Karpas-422 (cell line): Measurements from ENCODE around the gene TBL1X. TPM values are rescaled to one million over a fixed set of nuclear protein-coding genes. Genes with fewer than 3 reads are reported as not detected.

Experiments used
- DNase-seq: peaks from one replicate; pipeline ENCODE4 v3.0.0-alpha.2; 2015
- H2AFZ ChIP-seq: fragments of 200-600 bp; sonication (generic); 2 replicates; pipeline ENCODE4 v1.6.1; 2014; ENCODE audit warnings: antibody characterized with exemption, low read length, mixed read lengths
- H3K27ac ChIP-seq: fragments of 200-600 bp; sonication (generic); 2 replicates; pipeline ENCODE4 v1.5.1; 2014; ENCODE audit warnings: mild to moderate bottlenecking, low read length, moderate library complexity
- H3K27me3 ChIP-seq: fragments of 200-600 bp; sonication (generic); 2 replicates; pipeline ENCODE4 v1.6.1; 2014; ENCODE audit warnings: low read length, mixed read lengths
- H3K36me3 ChIP-seq: fragments of 200-600 bp; sonication (generic); 2 replicates; pipeline ENCODE4 v1.6.1; 2014; ENCODE audit warnings: low read length, mixed read lengths; ENCODE audit not compliant: insufficient read depth
- H3K4me1 ChIP-seq: fragments of 200-600 bp; sonication (generic); 2 replicates; pipeline ENCODE4 v1.6.1; 2014; ENCODE audit warnings: mild to moderate bottlenecking, low read length, mixed read lengths
- H3K4me2 ChIP-seq: fragments of 200-600 bp; sonication (generic); 2 replicates; pipeline ENCODE4 v1.6.1; 2014; ENCODE audit warnings: low read length, low read depth, mild to moderate bottlenecking; ENCODE audit not compliant: poor library complexity, severe bottlenecking
- H3K4me3 ChIP-seq: fragments of 200-600 bp; sonication (generic); 2 replicates; pipeline ENCODE4 v1.5.1; 2014; ENCODE audit warnings: mild to moderate bottlenecking, antibody characterized with exemption, low read length, mixed read lengths
- H3K79me2 ChIP-seq: fragments of 200-600 bp; sonication (generic); 2 replicates; pipeline ENCODE4 v1.6.1; 2014; ENCODE audit warnings: mild to moderate bottlenecking, low read length, mixed read lengths
- H3K9ac ChIP-seq: fragments of 200-600 bp; sonication (generic); 2 replicates; pipeline ENCODE4 v1.6.0; 2014; ENCODE audit warnings: low read length
- H3K9me2 ChIP-seq: fragments of 200-600 bp; sonication (generic), shearing (Covaris generic); replicated peaks from 2 replicates; pipeline ENCODE4 v1.6.0; 2014; ENCODE audit warnings: mild to moderate bottlenecking, low read length, moderate library complexity; ENCODE audit not compliant: insufficient read depth
- H3K9me3 ChIP-seq: fragments of 300-700, 200-600 bp; sonication (generic); 2 replicates; pipeline ENCODE4 v1.6.1; 2014; ENCODE audit warnings: low read length, mixed read lengths
- H4K20me1 ChIP-seq: fragments of 200-600 bp; sonication (generic); 2 replicates; pipeline ENCODE4 v1.6.1; 2014; ENCODE audit warnings: mild to moderate bottlenecking, antibody characterized with exemption, low read length, low read depth; ENCODE audit not compliant: insufficient read depth
- total RNA-seq: library from RNA; depleted of rRNA; stranded (reverse); fragments of >200 nt; shearing (Covaris generic); gene quantifications from 2 replicates; pipeline ENCODE4 v1.2.3, GENCODE V29; 2014; ENCODE audit warnings: low replicate concordance

Gene TBL1X
- total RNA-seq, 1 experiment from 2014 or later = 9.4 TPM

GRCh38 chrX:9663216-9663615 is 198.4 kb downstream of the TBL1X start:
- peaks cover 27% of the 10 kb centered on the region for H3K4me1 ChIP-seq
- no peaks in the 10 kb centered on the region for H3K9me3 ChIP-seq
- H3K36me3 ChIP-seq = no peaks in the 10 kb centered on the region
- no peaks in the 10 kb centered on the region for H3K79me2 ChIP-seq
- H3K9me2 ChIP-seq = no peaks in the 10 kb centered on the region
- no peaks in the 10 kb centered on the region for H3K27me3 ChIP-seq
- no peak for DNase-seq
- H2AFZ ChIP-seq = no peak overlapping the region
- no peaks in the 10 kb centered on the region for H4K20me1 ChIP-seq
- no peak overlapping the region for H3K9ac ChIP-seq
- peak overlapping the region; percentile 30; the same call in 1 of the 2 replicates for H3K27ac ChIP-seq
- H3K4me3 ChIP-seq = no peak overlapping the region
- peak overlapping the region; percentile 36 for H3K4me2 ChIP-seq

- H3K4me3 ChIP-seq = no peak overlapping the region
- H3K36me3 ChIP-seq = no peaks in the 10 kb centered on the region
- peaks cover 38% of the 10 kb centered on the region for H3K4me1 ChIP-seq
- no peak overlapping the region for H3K27ac ChIP-seq
- H3K9ac ChIP-seq = no peak overlapping the region; the same call in 1 of the 2 replicates
- H3K4me2 ChIP-seq = peak overlapping the region; percentile 36
- H3K27me3 ChIP-seq = no peaks in the 10 kb centered on the region
- H3K9me2 ChIP-seq = no peaks in the 10 kb centered on the region
- no peaks in the 10 kb centered on the region for H3K9me3 ChIP-seq
- no peaks in the 10 kb centered on the region for H4K20me1 ChIP-seq
- no peak for DNase-seq
- H2AFZ ChIP-seq = no peak overlapping the region
- no peaks in the 10 kb centered on the region for H3K79me2 ChIP-seq
Measured at GRCh38 chrX:9664224-9664623, 199.4 kb downstream of the TBL1X start.

- Histone ChIP-seq H3K27ac (no peak overlapping the region), H3K4me2 (no peak overlapping the region), H3K9ac (no peak overlapping the region), H3K9me3 (no peaks in the 10 kb centered on the region), H3K36me3 (no peaks in the 10 kb centered on the region), H3K27me3 (no peaks in the 10 kb centered on the region), H4K20me1 (no peaks in the 10 kb centered on the region), H3K4me1 (peaks cover 46% of the 10 kb centered on the region), H3K4me3 (no peak overlapping the region), H2AFZ (no peak overlapping the region), H3K79me2 (no peaks in the 10 kb centered on the region), H3K9me2 (no peaks in the 10 kb centered on the region)
- DNase-seq = no peak
Measured at GRCh38 chrX:9665113-9665512, 200.3 kb downstream of the TBL1X start.

DNA sequence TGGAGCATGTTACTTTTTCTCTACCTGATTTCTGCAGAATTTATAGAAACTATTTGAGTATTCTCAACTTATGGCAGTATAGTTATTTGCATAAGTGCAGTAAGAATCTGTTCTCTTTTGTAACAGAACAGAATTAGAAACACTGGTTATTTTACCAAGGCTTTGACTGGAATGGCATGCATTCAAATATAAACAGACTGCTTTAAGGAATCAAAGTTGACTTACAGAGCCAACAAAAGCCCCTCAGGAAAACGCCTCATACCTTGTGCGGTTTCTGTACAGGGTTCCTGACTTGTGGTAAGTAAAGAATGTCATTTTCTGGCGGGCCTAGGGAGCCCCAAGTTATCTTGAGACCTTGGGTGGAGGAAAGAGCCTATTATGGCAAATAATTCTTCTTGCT is 203.7 kb downstream of the TBL1X start:
- Histone ChIP-seq H3K4me2 (peak overlapping the region; percentile 62), H3K36me3 (no peaks in the 10 kb centered on the region), H3K4me3 (peak overlapping the region; percentile 33), H2AFZ (no peak overlapping the region), H3K9ac (peak overlapping the region; percentile 23; the same call in 1 of the 2 replicates), H3K4me1 (peaks cover 65% of the 10 kb centered on the region), H3K79me2 (no peaks in the 10 kb centered on the region), H3K9me3 (no peaks in the 10 kb centered on the region), H4K20me1 (no peaks in the 10 kb centered on the region), H3K27me3 (no peaks in the 10 kb centered on the region), H3K9me2 (no peaks in the 10 kb centered on the region), H3K27ac (peak overlapping the region; percentile 78)
- DNase-seq = peak; percentile 61

GRCh38 chrX:9670136-9670814 is 205.4 kb downstream of the TBL1X start:
- Histone ChIP-seq H3K4me2 (peak overlapping the region; percentile 62), H3K9me3 (no peaks in the 10 kb centered on the region), H3K27me3 (no peaks in the 10 kb centered on the region), H3K79me2 (no peaks in the 10 kb centered on the region), H2AFZ (no peak overlapping the region), H3K36me3 (no peaks in the 10 kb centered on the region), H4K20me1 (no peaks in the 10 kb centered on the region), H3K4me3 (no peak overlapping the region; the same call in 1 of the 2 replicates), H3K9ac (peak overlapping the region; percentile 7; the same call in 1 of the 2 replicates), H3K27ac (peak overlapping the region; percentile 78), H3K4me1 (peaks cover 58% of the 10 kb centered on the region), H3K9me2 (no peaks in the 10 kb centered on the region)
- DNase-seq = no peak

GRCh38 chrX:9671998-9672397 is 207.1 kb downstream of the TBL1X start:
- Histone ChIP-seq H3K9me2 (no peaks in the 10 kb centered on the region), H3K27me3 (no peaks in the 10 kb centered on the region), H2AFZ (peak overlapping the region; percentile 25; the same call in 1 of the 2 replicates), H3K4me3 (peak overlapping the region; percentile 15; the same call in 1 of the 2 replicates), H3K36me3 (no peaks in the 10 kb centered on the region), H3K4me1 (peaks cover 60% of the 10 kb centered on the region), H3K79me2 (no peaks in the 10 kb centered on the region), H3K9ac (no peak overlapping the region), H3K4me2 (peak overlapping the region; percentile 62), H4K20me1 (no peaks in the 10 kb centered on the region), H3K9me3 (no peaks in the 10 kb centered on the region), H3K27ac (peak overlapping the region; percentile 62)
- peak; percentile 59 for DNase-seq

DNA sequence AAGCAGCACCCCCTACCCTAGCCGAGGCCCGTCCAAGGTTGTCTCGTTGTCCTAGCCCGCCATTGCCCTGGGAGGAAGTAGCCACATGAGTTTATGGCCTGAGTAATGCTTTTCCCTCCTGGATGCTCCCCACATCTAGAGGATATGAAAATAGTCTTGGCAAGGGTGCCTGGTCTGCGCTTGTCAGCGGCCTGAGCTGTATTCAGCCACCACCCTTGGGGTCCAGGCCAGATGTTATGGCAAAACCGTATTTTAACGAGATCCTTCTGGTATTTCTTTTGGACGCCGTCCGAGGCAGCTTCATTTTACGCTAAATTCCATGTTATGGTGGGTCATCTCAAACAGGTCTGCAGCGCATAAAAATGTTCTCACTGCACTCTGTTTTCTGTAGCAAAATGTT is 211.4 kb downstream of the TBL1X start:
- H3K4me1 ChIP-seq = peaks cover 21% of the 10 kb centered on the region
- no peak overlapping the region for H3K27ac ChIP-seq
- H3K9ac ChIP-seq = no peak overlapping the region
- H4K20me1 ChIP-seq = no peaks in the 10 kb centered on the region
- H3K9me3 ChIP-seq = no peaks in the 10 kb centered on the region
- no peak overlapping the region for H2AFZ ChIP-seq
- H3K36me3 ChIP-seq = no peaks in the 10 kb centered on the region
- no peaks in the 10 kb centered on the region for H3K27me3 ChIP-seq
- no peaks in the 10 kb centered on the region for H3K79me2 ChIP-seq
- DNase-seq = no peak
- H3K4me3 ChIP-seq = no peak overlapping the region
- H3K4me2 ChIP-seq = no peak overlapping the region
- no peaks in the 10 kb centered on the region for H3K9me2 ChIP-seq

GRCh38 chrX:9676738-9677097 is 211.9 kb downstream of the TBL1X start:
- Histone ChIP-seq H3K4me3 (no peak overlapping the region), H4K20me1 (no peaks in the 10 kb centered on the region), H3K9me2 (no peaks in the 10 kb centered on the region), H3K9me3 (no peaks in the 10 kb centered on the region), H3K4me2 (peak overlapping the region; percentile 24), H3K27ac (no peak overlapping the region), H3K36me3 (no peaks in the 10 kb centered on the region), H3K4me1 (peaks cover 17% of the 10 kb centered on the region), H3K79me2 (no peaks in the 10 kb centered on the region), H3K27me3 (no peaks in the 10 kb centered on the region), H3K9ac (no peak overlapping the region), H2AFZ (no peak overlapping the region)
- no peak for DNase-seq
